ENCODE measurements around the gene HTR1D.
"Not testable (repeated sequence)": the region's sequence is repeated elsewhere in the genome, so short reads cannot be mapped to it uniquely, and the experiment has no call there.

HTR1D gene

GRCh38 chr1:23217421-23218115 is at the start of gene HTR1D:
TSS of gene HTR1D (minus strand) at chr1:23217502. CDS start at chr1:23194219, 23,283 bp downstream.
- no peak for DNase-seq (ENCODE audit: low spot score)
- FAIRE-seq, result no peak

GRCh38 chr1:23263380-23263887 is 46.1 kb upstream of the HTR1D start:
- no peak for DNase-seq (ENCODE audit: low spot score)
- FAIRE-seq, result no peak

GRCh38 chr1:23258082-23258481 is 40.8 kb upstream of the HTR1D start:
- FAIRE-seq; DNase-seq (ENCODE audit: low spot score): not testable (repeated sequence)

- FAIRE-seq; DNase-seq (ENCODE audit: low spot score): not testable (repeated sequence)
Observed at GRCh38 chr1:23257371-23257770, 40.1 kb upstream of the HTR1D start.

- DNase-seq (ENCODE audit: low spot score), result no peak
- FAIRE-seq, result no peak
Observed at GRCh38 chr1:23254584-23254983, 37.3 kb upstream of the HTR1D start.

GRCh38 chr1:23251812-23252211 is 34.5 kb upstream of the HTR1D start:
- DNase-seq (ENCODE audit: low spot score) (no peak), FAIRE-seq (no peak)

GRCh38 chr1:23249787-23250454 is 32.6 kb upstream of the HTR1D start:
- no peak for DNase-seq (ENCODE audit: low spot score)
- FAIRE-seq, result no peak

- FAIRE-seq, result no peak
- DNase-seq (ENCODE audit: low spot score), result no peak
Observed at GRCh38 chr1:23247276-23247675, 30.0 kb upstream of the HTR1D start.

- peak; percentile 27 for FAIRE-seq
- no peak for DNase-seq (ENCODE audit: low spot score)
Observed at GRCh38 chr1:23246274-23246673, 29.0 kb upstream of the HTR1D start.

GRCh38 chr1:23244256-23244761 is 27.0 kb upstream of the HTR1D start:
- no peak for DNase-seq (ENCODE audit: low spot score)
- no peak for FAIRE-seq

- no peak for DNase-seq (ENCODE audit: low spot score)
- no peak for FAIRE-seq
Observed at GRCh38 chr1:23242414-23242813, 25.1 kb upstream of the HTR1D start.

- DNase-seq (ENCODE audit: low spot score) (no peak), FAIRE-seq (no peak)
Observed at GRCh38 chr1:23239638-23240295, 22.5 kb upstream of the HTR1D start.

GRCh38 chr1:23238565-23238964 is 21.3 kb upstream of the HTR1D start:
- DNase-seq (ENCODE audit: low spot score) (no peak), FAIRE-seq (no peak)

GRCh38 chr1:23237508-23237907 is 20.2 kb upstream of the HTR1D start:
- FAIRE-seq, result no peak
- no peak for DNase-seq (ENCODE audit: low spot score)

- no peak for FAIRE-seq
- DNase-seq (ENCODE audit: low spot score), result no peak
Observed at GRCh38 chr1:23227806-23228205, 10.5 kb upstream of the HTR1D start.

- no peak for DNase-seq (ENCODE audit: low spot score)
- no peak for FAIRE-seq
Observed at GRCh38 chr1:23224739-23225648, 7.7 kb upstream of the HTR1D start.

GRCh38 chr1:23223963-23224362 is 6.7 kb upstream of the HTR1D start:
- DNase-seq (ENCODE audit: low spot score); FAIRE-seq: not testable (repeated sequence)

GRCh38 chr1:23223490-23223951 is 6.2 kb upstream of the HTR1D start:
- FAIRE-seq; DNase-seq (ENCODE audit: low spot score): not testable (repeated sequence)

- DNase-seq (ENCODE audit: low spot score), result no peak
- no peak for FAIRE-seq
Observed at GRCh38 chr1:23222742-23223141, 5.4 kb upstream of the HTR1D start.

- FAIRE-seq (no peak), DNase-seq (ENCODE audit: low spot score) (no peak)
Observed at GRCh38 chr1:23222331-23222730, 5.0 kb upstream of the HTR1D start.

GRCh38 chr1:23221107-23221506 is 3.8 kb upstream of the HTR1D start:
- FAIRE-seq (no peak), DNase-seq (ENCODE audit: low spot score) (no peak)

All from RCC 7860 (cell line).